ENCODE measurements around the gene CHI3L2.

GRCh38 chr1:111279144-111279543, 51.6 kb downstream of the CHI3L2 start:
- no peak for TF ChIP-seq CTCF (IDR thresholded peaks at IDR 0.05)
- TF ChIP-seq POLR2A (IDR thresholded peaks at IDR 0.05): no peak

Data from adrenal gland (tissue), 5 donors.